GM23248 (cell line): ENCODE results near the gene PPP1R26. TPM values are rescaled to one million over a fixed set of nuclear protein-coding genes. Genes with fewer than 3 reads are reported as not detected.

Experiments used
- DNase-seq: peaks from one replicate; pipeline ENCODE4 v3.0.0-alpha.2; 2015
- H2AFZ ChIP-seq: fragments of 200-600 bp; sonication (generic); 2 replicates; pipeline ENCODE4 v1.6.1; 2016; ENCODE audit warnings: antibody characterized with exemption
- H3F3A ChIP-seq: fragments of 200-600 bp; sonication (generic); 2 replicates; pipeline ENCODE4 v1.6.1; 2016; ENCODE audit warnings: mild to moderate bottlenecking, antibody characterized with exemption, mixed run types; ENCODE audit not compliant: insufficient read depth
- H3K27ac ChIP-seq: fragments of 200-600 bp; sonication (generic); 2 replicates; pipeline ENCODE4 v1.5.1; 2016; ENCODE audit warnings: mild to moderate bottlenecking
- H3K27me3 ChIP-seq: fragments of 200-600 bp; sonication (generic); replicated peaks from 2 replicates; pipeline ENCODE4 v1.6.1; 2016; ENCODE audit warnings: mild to moderate bottlenecking; ENCODE audit not compliant: insufficient read depth
- H3K36me3 ChIP-seq: fragments of 200-600 bp; sonication (generic); 2 replicates; pipeline ENCODE4 v1.6.1; 2016; ENCODE audit warnings: low read depth, mild to moderate bottlenecking
- H3K4me1 ChIP-seq: fragments of 200-600 bp; sonication (generic); 2 replicates; pipeline ENCODE4 v1.6.1; 2016; ENCODE audit warnings: mild to moderate bottlenecking; ENCODE audit not compliant: insufficient read depth
- H3K4me2 ChIP-seq: fragments of 200-600 bp; sonication (generic); one replicate; pipeline ENCODE4 v1.6.1; 2016; ENCODE audit warnings: mild to moderate bottlenecking; ENCODE audit not compliant: unreplicated experiment
- H3K4me3 ChIP-seq: fragments of 200-600 bp; sonication (generic); 2 replicates; pipeline ENCODE4 v1.5.1; 2016; ENCODE audit warnings: mild to moderate bottlenecking
- H3K79me2 ChIP-seq: fragments of 200-600 bp; sonication (generic); 2 replicates; pipeline ENCODE4 v1.6.1; 2016; ENCODE audit warnings: mild to moderate bottlenecking; ENCODE audit not compliant: insufficient read depth
- H3K9ac ChIP-seq: fragments of 200-600 bp; sonication (generic); 2 replicates; pipeline ENCODE4 v1.6.1; 2016; ENCODE audit warnings: mild to moderate bottlenecking
- H3K9me2 ChIP-seq: fragments of 200-600 bp; sonication (generic); 2 replicates; pipeline ENCODE4 v1.6.1; 2016; ENCODE audit warnings: mixed run types, mild to moderate bottlenecking, moderate library complexity; ENCODE audit not compliant: insufficient read depth
- H3K9me3 ChIP-seq: fragments of 200-600 bp; sonication (generic); one replicate; pipeline ENCODE4 v1.6.1; 2017; ENCODE audit warnings: low read depth
- H4K20me1 ChIP-seq: fragments of 200-600 bp; sonication (generic); 2 replicates; pipeline ENCODE4 v1.6.0; 2016; ENCODE audit not compliant: insufficient read depth
- EZH2 ChIP-seq: fragments of 200-600 bp; sonication (generic); IDR thresholded peaks from 2 replicates; pipeline ENCODE4 v1.6.1; 2018; ENCODE audit warnings: antibody characterized with exemption, mild to moderate bottlenecking; ENCODE audit not compliant: insufficient read depth, poor library complexity, severe bottlenecking
- EZH2phosphoT487 ChIP-seq: fragments of 200-600 bp; sonication (generic); IDR thresholded peaks from 2 replicates; pipeline ENCODE4 v1.6.1; 2018; ENCODE audit warnings: antibody characterized with exemption, moderate library complexity, mild to moderate bottlenecking, low read depth; ENCODE audit not compliant: insufficient read depth
- WGBS, 2 experiments: methylation state at CpG; one replicate each; pipeline ENCODE4 v1.1.6; 2015 to 2017; ENCODE audit warnings: low lambda C conversion rate in 2 of 2, low coverage in 1 of 2; ENCODE audit errors: missing lambda C conversion rate in 2 of 2; 5-methylcytosine and 5-hydroxymethylcytosine counted together
- in situ Hi-C: fragments of 300-500 bp; cut with MboI; formaldehyde crosslinking; loops from 2 replicates; pipeline ENCODE4 v1.15.0; 2020
- polyA plus RNA-seq: library from polyadenylated mRNA; unstranded; fragments of >200 nt; fragmentation: Nextera tagmentation; extraction: Ambion mirVana; gene quantifications from 2 replicates; pipeline ENCODE4 v1.2.1, GENCODE V29; 2016
- total RNA-seq: library from RNA; depleted of rRNA; stranded (reverse); fragments of >200 nt; shearing (Covaris generic); gene quantifications from 2 replicates; pipeline ENCODE4 v1.2.3, GENCODE V29; 2014

The PPP1R26 gene
- total and polyA plus RNA-seq, 2 experiments from 2014 or later = 2.2 to 13.4 TPM

DNA sequence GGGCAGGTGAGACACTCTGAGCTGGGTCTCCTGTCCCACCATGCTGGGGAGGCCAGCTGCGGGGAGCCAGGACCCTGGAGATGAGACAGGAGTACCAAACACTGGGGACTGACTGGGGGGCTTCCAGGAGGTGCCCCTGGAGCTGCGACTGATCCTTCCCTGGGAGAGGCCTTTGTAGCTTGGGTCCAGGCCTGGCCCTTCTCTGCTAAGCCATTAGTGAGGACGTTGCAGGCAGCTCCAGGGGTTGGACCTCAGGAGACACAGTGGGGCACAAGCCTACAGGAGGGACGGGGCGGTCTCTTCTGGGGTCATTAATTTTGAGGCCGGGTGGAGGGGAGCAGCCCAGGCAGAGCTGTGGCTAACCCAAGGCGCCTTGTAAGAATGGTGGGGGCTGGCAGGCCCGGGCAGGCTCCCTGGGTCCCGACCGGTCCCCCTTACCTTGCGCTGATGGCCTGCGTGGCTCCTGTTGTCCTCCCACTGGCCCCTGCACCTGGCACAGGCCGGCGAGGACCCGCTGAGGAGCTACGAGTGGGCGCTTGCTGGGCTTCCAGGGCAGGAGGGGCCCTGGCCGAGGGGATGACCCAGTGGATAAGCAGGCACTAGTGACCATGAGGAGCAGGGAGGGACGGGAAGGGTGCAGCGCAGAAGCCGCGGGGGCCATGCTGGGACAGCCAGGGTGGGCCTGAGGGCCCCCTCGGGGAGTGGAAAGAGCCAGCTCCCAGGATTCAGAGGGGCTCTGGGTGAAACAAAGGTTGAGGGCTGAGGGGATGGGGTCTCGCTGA is 26.0 kb downstream of the PPP1R26 start:
- Histone ChIP-seq H4K20me1 (no peaks in the 10 kb centered on the region), H3K4me3 (no peak overlapping the region), H3K9ac (no peak overlapping the region), H3K4me1 (peaks cover 4% of the 10 kb centered on the region; the same call in 1 of the 2 replicates), H3K4me2 (no peak overlapping the region), H2AFZ (no peak overlapping the region), H3K9me3 (no peaks in the 10 kb centered on the region), H3K79me2 (peaks cover 16% of the 10 kb centered on the region), H3K27ac (no peak overlapping the region), H3K27me3 (no peaks in the 10 kb centered on the region), H3F3A (peaks cover 5% of the 10 kb centered on the region; the same call in 1 of the 2 replicates), H3K36me3 (no peaks in the 10 kb centered on the region), H3K9me2 (no peaks in the 10 kb centered on the region)
- TF ChIP-seq EZH2phosphoT487 = no peak
- no peak for TF ChIP-seq EZH2
- DNase-seq = no peak
- in situ Hi-C loops = no loop called here
- 84 to 91% methylated on average over 16 to 21 of the region's 24 CpGs for WGBS, 2 experiments

DNA sequence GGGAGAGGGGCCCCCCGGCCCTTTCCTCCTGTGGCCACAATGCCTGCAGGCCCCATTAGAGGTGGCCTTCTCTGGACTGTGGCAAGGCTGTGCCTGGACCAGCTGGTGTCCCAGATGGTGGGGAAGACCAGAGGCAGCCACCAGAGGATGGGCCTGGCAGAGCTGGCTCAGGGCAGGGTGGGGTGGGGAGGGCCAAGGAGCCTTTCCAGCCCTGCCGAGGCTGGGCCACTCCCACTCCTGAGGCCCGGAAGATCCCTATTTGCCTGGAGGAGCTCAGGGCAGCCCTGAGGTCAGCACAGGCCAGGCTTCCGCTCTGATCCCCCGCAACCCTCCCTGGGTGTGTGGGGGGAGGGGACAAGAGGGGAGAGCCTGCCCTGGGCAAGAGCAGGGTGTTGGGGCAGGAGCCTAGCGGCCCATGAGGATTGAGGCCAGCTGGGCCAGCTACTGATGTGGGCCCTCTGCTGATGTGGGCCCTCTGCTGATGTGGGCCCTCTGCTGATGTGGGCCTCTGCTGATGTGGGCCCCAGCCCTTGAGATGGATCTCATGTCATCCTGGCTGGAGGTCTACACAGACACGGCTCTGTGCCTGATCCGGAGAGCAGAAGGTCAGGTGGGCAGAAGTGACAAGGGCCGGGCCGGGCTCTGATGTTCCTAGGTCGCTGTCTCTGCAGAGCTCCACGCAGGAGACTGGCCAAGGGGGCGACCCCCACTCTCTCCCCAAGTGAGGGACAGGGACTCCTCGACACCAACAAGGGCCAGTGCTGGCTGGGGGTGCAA is 26.9 kb downstream of the PPP1R26 start:
- H2AFZ ChIP-seq = no peak overlapping the region
- no peak for TF ChIP-seq EZH2
- TF ChIP-seq EZH2phosphoT487 = no peak
- DNase-seq = no peak

DNA sequence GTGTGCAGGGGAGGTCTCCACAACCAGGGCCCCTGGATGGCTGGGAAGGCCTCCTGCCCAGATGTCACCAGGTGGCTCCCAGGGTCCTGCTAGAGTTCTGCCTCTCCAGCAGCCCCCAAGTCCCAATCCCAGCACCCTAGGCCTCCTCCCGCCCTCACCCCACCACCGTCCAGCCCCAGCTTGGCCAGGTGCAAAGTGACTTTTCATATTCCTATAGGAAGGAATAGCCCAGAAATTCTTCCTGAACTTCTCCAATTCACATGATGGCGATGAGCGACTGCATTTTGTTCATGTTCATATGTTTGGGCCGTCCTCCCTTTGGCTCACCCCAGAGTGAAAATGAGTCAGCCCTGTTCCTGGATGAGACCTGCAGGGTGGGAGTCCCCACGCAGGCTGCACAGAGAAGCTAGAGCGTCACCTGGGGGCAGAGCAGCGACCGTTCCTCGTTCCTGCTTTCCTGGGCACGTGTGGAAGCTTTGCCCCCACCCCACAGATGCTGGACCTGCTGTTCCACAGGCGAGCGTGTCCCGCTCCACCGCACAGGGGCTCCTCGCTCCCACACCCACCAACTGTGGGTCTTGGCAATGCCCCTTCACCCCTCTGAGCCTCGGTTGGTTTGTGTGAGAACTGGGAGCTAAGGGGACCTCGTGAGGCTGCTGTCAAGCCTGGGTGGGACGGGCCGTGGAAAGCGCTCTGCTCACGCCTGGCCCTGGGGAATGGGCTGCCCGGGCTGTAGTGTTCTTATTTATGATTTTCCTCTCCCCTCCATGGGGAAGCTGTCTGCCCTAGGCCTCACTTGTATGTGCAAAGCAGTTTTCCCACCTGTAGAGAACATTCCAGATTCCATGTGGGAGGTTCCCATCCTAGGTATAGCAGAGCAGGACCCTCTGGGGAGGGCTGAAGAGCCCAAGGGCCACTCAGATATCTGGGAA is 27.8 kb downstream of the PPP1R26 start:
- Histone ChIP-seq H2AFZ (no peak overlapping the region), H3K9ac (no peak overlapping the region), H3K4me1 (peaks cover 12% of the 10 kb centered on the region), H3K36me3 (no peaks in the 10 kb centered on the region), H3K27ac (no peak overlapping the region), H3K9me2 (no peaks in the 10 kb centered on the region), H4K20me1 (no peaks in the 10 kb centered on the region), H3K4me3 (no peak overlapping the region), H3F3A (peaks cover 13% of the 10 kb centered on the region; the same call in 1 of the 2 replicates), H3K4me2 (no peak overlapping the region), H3K27me3 (no peaks in the 10 kb centered on the region), H3K79me2 (peaks cover 3% of the 10 kb centered on the region), H3K9me3 (no peaks in the 10 kb centered on the region)
- TF ChIP-seq EZH2 (no peak), EZH2phosphoT487 (no peak)
- 87% methylated on average over 23 of the region's 23 CpGs for WGBS, 2 experiments
- in situ Hi-C loops = no loop called here
- DNase-seq = no peak

More for the DNA sequence above, 26.9 kb downstream of the PPP1R26 start:
- Histone ChIP-seq H3F3A (peaks cover 13% of the 10 kb centered on the region; the same call in 1 of the 2 replicates), H3K27me3 (no peaks in the 10 kb centered on the region), H4K20me1 (no peaks in the 10 kb centered on the region), H3K27ac (no peak overlapping the region), H3K4me3 (no peak overlapping the region), H3K36me3 (no peaks in the 10 kb centered on the region), H3K79me2 (peaks cover 12% of the 10 kb centered on the region), H3K4me1 (peaks cover 11% of the 10 kb centered on the region), H3K4me2 (no peak overlapping the region), H3K9me3 (no peaks in the 10 kb centered on the region), H3K9ac (no peak overlapping the region), H3K9me2 (no peaks in the 10 kb centered on the region)
- in situ Hi-C loops = no loop called here
- WGBS, 2 experiments = 59 to 61% methylated on average over 13 to 14 of the region's 14 CpGs
